Measurements from ENCODE around the gene EPHA2.
"Not testable (repeated sequence)": the region's sequence is repeated elsewhere in the genome, so short reads cannot be mapped to it uniquely, and the experiment has no call there.

Gene EPHA2

DNA sequence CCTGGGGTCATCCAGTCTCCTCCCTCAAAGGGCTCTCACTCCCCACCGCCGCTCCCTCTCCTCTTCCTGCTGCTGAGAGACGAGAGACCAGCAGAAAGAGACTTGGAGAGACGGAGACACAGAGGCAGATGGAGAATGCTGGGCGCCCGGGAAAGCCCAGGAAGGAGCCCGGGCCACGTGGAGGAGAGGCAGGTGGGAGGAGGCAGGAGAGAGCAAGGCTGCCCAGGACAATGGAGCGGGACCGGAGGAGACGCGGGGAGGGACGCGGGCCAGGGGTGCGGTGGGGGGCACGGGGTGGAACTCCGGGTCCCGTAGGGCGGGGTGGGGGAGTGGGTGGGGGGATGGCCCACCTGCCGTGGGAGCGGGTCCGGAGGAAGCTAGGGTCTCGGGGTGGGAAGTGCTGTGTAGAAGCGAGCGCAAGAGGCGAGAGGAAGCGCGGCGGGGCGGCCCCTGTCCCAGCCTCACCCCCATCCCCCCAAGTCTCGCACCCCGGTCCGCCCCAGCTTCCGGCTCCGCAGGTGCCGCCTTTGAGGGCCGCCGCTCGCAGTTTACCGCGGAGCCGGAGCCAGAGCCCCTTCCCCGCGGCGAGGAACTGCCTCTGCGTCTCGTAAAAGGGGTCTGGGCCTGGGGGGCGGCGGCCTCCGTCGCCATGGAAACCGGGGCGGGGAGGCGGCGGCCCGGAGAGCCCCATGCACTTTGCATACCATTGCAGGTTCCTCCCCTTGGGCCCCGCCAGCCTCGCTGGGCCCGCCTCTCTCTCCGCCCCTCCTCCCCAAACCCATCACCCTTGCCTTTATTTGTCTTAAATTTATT lies 11.7 kb upstream of the EPHA2 start:
- DNase-seq, result no peak

GRCh38 chr1:16166117-16166516 lies 10.2 kb upstream of the EPHA2 start:
- no peak for DNase-seq

- no peak for DNase-seq
Measured at GRCh38 chr1:16165548-16165947, 9.7 kb upstream of the EPHA2 start.

GRCh38 chr1:16165073-16165364 lies 9.2 kb upstream of the EPHA2 start:
- DNase-seq, result no peak

DNA sequence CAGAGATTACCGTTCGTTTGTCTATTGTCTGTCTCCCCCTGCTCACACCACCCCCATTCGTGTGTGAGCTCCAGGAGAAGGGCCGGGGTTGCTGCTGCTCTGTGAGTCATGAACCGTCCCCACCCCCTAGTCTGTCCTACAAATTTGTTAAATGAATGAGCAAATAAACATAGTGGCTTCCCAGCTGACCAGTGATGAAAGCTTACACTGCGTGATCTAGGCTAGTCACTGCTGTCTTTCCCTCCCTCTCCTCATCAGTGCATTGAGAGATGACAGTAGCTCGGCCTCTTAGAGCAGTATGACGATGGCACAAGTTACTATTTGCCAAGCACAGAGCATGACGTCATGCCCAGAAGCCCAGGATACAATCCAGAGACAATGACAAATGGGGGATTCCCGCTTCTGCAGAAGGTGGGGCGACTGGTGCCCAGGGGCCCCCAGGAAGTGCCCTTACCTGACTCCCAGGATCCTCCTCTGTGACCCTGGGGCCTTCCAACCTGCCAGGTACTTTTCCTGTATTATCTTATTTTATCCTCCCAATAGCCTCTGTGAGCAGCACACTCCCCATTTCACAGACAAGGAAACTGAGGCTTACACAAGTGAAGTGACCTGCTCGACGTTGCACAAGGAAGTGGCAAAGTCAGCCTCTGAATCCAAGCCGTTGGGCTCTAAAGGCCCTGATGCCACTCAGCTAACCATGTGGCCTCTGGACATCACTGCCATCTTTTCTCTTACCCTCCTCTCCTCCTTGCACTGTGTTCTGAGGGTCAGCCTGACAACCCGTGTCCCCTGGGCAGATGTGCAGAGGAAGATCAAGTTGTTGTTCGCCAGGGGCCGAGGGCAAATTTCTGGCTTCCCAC lies 8.6 kb upstream of the EPHA2 start:
- no peak for DNase-seq

GRCh38 chr1:16163608-16164212 lies 7.8 kb upstream of the EPHA2 start:
- DNase-seq, result not testable (repeated sequence)

DNA sequence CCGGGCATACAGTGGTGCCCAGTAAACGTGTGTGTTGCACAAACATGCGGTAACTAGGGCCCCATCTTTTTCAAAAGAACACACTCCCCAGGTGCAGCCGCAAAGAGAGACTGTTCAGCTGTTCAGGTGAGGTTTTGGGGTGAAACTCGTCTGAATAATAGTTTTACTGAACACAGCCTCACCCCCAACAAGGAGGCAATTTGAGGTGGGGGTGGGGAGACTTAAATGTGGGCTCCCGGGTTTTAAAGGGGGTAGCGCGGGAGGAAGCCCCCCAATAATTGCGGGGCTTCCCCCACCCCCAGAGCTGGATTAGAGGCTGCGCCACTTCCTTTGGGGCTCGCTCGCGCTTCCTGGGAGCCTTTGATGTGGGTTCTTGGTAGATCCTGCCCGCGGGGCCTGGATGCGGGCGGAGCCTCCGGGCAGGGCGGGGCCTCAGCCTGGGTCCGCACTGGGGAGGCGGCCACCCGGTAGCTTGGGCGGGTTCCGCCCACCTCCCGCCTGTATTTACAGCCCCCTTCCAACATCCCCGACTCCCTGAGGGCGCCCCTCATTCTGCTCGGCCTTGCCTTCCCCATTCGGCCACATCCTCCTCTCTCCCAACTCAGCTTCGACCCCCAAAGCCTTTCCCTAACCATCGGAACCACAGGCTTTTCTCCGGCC lies 6.4 kb upstream of the EPHA2 start:
- DNase-seq, result no peak

GRCh38 chr1:16161717-16162116 lies 5.8 kb upstream of the EPHA2 start:
- DNase-seq, result no peak

- no peak for DNase-seq
Measured at GRCh38 chr1:16158993-16159831, 3.3 kb upstream of the EPHA2 start.

DNA sequence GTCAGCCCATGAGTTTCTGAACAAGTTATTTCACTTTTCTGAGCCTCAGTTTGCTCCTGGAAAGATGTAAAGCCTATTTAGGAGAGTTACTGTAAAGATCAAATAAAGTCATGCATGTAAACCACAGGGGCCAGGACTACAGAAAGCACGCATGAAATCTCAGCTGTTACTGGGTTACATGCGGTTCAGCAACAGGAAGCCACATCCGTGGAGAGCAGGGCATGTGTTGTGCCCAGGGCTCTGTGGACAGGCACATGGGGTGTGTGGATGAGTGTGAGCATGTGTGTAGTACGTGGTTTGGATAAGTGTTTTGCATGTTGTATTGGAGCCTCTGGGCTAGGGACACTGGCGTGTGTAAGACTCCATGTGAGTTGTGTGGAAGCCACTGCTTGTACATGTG lies 2.2 kb upstream of the EPHA2 start:
- no peak for DNase-seq

DNA sequence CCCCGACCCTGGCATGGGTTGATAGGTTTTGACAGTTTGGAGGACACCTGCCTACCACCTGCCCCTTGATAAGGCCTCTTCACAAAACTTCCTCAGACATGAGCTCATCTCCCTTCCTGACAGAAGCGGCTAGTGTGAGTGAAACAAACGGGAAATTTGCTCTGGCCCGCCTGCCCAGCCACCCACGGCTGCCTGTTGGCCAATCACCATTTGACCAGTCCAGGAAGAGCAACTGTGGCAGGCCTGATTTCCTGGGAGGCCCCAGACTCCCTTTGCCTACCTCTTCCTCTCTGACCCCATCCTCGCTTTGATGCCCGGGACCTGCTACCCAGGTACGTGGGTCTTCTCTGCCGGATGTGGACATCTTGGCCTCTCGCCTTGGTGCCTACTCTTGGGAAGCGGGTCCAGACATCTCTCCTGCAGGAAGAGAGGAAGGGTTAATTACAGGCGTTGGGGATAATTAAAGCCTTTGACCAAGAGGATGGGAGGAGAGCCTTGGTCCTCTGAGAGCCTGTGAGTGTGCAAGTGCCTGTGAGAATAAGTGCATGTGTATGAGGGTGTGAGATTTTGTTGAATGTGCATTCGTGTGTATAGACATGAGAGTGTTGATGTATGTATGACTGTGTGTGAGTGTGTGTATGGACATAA lies 1.1 kb upstream of the EPHA2 start:
- DNase-seq, result no peak

DNA sequence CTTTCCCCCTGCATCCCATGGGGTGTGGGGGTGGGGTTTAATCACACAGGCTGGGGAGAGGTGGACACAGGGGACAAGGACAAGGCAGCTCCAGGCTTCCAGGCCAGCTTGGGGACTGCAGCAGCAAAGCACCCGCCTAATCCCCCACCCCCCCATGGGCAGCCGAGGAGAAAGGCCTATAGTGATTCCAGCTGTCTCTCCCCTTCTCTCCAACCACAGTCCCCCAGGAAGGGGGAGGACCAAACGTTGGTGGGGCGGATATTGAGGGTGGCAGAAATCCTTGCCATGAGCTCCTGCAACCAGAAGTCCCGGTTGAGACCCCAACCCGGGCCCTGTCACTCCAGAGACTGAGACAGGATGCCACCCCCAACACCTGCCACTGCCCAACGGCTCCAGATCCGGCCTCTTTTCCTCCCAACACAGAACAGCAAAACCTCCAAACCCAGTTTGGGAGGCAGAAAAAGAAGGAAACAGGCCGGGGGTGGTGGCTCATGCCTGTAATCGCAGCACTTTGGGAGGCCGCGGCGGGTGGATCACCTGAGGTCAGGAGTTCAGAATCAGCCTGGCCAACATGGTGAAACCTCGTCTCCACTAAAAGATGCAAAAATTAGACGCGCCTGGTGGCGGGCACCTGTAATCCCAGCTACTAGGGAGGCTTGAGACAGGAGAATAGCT lies 1.7 kb downstream of the EPHA2 start:
- no peak for DNase-seq

- no peak for DNase-seq
Measured at GRCh38 chr1:16153096-16153998, 2.5 kb downstream of the EPHA2 start.

DNA sequence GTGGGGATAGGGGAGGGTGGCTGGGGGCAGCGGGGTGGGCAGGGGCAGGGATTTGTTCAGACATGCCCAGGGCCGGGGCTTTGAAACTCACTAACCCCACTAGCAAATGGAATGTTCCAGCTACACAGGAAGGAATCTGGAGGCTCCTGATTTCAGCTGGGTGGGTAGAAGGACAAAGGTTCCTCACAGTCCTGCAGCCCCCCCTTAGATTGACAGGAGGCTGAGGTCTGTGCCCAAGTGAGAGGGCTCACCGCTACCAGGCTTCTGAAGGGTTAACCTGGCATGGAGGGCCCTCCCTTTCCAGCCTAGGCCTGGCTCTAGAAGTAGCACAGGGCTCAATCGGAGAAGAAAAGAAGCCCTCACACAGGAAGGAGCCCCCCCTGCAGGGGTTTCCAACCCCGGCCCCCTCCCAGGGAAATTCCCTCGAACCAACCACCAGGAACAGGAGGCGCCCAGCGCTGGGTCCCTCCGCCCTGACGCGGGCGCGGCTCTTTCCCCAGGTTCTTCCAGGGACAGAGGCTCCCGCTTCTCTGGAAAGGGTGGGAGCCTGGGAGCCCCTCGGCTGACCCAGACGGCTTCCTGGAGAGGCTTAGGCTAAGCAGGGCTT lies 3.3 kb downstream of the EPHA2 start:
- DNase-seq, result no peak

DNA sequence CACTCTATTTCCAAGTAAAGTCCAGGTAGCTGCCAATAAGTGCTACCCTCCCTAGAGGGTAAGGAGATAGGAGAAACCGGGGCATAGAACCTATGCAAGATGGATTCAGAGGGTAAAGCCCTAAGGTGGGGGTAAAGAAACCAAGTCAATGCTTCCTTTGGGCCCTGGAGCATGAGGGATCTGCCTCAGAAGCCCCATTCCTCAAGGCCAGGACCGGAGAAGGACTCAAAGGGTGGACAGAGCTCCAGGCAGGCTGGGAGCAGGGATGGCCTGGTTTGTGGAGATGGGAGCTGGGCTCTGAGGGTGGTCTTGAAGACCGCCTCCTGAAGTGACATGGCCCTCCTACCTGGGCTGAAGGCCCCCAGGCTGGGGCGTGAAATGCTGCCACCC lies 3.9 kb downstream of the EPHA2 start:
- DNase-seq, result no peak

GRCh38 chr1:16151196-16151994 lies 4.5 kb downstream of the EPHA2 start:
- no peak for DNase-seq

DNA sequence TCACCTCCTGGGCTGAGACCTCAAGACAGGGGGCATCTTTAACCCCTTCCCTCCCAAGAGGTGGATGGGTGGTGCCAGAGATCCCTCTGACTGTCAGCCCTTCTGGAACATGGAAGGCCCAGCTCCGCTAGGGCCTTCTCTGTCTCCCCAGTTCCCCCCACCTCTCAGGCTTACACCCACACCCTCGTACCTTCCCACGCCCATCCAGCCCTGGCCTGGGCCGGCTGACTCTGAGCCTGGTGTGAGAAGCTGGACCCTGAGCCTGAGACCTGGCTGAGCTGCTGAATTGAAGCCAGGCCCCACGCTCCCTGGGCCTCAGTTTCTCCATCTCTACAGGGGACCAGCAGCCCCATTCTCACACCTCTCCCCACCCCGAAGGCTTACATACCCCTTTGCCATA lies 5.4 kb downstream of the EPHA2 start:
- no peak for DNase-seq

DNA sequence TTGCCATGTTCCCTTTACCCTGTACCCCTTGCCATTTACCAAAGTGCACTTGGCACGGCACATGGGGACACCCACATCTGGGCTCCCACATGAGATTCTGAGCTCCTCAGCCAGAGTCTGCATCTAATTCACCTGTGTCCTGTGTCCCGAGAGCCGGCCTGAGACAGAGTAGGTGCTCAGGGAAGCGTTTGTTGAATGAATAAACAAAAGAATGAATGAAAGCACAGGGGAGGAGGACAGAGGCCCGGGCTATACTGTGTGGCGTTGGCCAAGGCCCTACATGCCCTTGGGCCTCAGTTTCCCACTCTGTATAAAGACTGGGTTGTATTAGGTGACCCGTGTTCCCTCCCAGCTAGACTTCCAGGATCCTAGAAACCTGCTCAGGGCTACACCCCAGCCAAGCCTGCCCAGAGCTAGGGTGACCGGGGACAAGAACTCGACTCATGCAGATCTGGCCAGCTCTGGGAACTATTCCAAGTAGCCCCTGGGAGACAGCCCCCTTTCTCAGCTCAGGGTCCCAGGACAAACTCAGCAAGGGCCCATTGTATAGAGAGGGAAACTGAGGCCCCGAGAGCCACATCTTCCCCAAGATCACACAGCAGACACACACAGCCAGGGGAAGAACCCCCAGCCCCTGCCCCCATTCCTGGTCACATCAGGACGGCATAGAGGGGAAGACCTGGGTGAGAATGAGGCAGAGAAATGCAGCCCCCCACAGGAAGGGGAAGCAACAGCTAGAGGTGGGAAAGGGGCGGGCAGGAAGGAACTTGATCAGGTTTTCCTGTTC lies 6.0 kb downstream of the EPHA2 start:
- no peak for DNase-seq

Data from NCI-H1436 treated with DMSO at 0.1 percent for 48 hours (cell line).